GM19463 (cell line): ENCODE measurements around the gene BCL10.

Source experiments
- ATAC-seq: cut with Tn5 transposase; IDR thresholded peaks from one replicate; pipeline ENCODE4 v1.9.1; 2021; ENCODE audit warnings: mild to moderate bottlenecking, moderate library complexity; ENCODE audit not compliant: unreplicated experiment

The BCL10 gene

GRCh38 chr1:85300140-85300539, 23.7 kb upstream of the BCL10 start:
- no peak for ATAC-seq

GRCh38 chr1:85297855-85298629, 21.6 kb upstream of the BCL10 start:
- ATAC-seq: peak; percentile 97

DNA sequence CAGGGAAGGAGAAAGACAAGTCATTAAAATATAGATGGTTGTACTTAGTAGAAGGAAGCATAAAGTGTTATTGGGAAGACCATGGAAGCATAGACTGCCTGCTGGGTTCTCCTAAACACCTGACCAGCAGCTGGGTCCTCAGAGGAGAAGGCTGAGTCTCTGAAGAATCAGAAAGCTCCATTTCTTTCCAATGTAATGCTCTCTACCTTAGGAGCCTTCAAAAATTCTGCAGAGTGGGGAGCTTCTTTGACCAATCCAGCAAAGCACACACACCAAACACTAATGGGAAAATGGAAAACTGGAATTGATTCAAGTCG, 21.1 kb upstream of the BCL10 start:
- ATAC-seq: no peak

GRCh38 chr1:85296980-85297379, 20.5 kb upstream of the BCL10 start:
- ATAC-seq: no peak

GRCh38 chr1:85295654-85296053, 19.2 kb upstream of the BCL10 start:
- ATAC-seq: no peak

DNA sequence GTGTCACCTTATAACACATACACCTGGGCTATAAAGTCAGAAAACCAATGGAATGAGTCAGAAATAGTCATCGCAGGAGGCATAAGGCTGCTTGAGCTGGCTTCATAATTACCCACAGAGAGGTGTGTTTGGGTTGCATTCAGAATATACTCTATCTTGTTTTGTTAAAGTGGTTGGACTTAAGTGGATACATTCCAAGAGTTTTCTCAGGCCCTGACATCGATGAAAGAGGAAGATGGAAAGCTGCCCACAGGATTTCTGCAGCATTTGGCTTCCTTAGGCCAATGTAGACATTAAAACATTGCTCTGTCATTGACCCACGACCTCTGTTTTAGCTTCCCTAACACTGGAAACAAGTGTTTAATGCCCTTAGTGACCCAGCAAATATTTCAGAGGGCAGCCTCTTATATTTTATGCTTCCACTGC, 18.6 kb upstream of the BCL10 start:
- ATAC-seq: no peak

GRCh38 chr1:85290826-85291225, 14.4 kb upstream of the BCL10 start:
- ATAC-seq: no peak

DNA sequence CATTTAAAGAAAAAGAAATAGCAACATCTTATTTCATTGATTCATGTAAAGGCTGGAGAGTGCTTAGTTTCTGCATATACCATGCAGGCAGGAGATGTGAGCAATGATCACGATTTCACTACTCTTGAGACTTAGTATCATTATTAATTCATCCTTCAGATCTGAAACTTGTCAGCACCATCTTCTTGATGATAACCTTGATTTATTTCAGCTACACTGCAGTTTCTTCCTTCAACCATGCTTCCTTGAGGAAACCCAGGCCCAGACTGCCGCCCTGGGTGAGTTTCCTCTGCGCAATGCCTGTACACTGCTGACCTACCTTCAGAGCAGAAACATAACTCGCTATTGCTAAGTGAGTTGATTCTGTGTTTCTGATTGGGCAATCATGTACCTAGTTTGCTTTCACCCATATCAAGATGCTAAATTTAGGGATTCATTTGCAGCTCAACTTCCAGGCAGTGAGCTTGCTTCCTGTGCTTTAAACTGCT, 13.5 kb upstream of the BCL10 start:
- ATAC-seq: peak; percentile 62

DNA sequence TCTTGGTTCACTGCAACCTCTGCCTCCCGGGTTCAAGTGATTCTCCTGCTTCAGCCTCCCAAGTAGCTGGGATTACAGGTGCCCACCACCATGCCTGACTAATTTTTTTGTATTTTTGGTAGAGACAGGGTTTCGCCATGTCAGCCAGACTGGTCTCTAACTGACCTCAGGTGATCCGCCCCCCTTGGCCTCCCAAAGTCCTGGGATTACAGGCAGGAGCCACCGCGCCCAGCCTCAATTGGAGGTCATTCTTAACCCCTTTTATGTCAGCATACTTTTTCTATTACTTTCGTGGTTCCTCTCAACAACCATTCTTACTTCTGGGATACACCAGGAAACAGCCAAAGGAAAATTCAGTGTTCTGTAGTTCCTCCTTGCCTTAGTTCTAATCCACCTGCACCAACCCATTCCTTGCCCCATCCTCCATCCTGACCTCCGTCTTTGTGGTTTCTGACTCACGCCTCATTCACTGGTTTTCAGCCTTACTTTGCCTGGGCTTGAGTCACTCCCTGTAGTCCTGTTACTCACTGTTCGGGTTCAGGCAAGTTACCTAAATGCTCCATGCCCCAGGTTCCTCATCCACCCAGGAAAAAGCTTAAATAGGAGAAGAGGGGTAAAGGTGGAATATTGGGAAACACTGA, 12.9 kb upstream of the BCL10 start:
- peak; percentile 28 for ATAC-seq

DNA sequence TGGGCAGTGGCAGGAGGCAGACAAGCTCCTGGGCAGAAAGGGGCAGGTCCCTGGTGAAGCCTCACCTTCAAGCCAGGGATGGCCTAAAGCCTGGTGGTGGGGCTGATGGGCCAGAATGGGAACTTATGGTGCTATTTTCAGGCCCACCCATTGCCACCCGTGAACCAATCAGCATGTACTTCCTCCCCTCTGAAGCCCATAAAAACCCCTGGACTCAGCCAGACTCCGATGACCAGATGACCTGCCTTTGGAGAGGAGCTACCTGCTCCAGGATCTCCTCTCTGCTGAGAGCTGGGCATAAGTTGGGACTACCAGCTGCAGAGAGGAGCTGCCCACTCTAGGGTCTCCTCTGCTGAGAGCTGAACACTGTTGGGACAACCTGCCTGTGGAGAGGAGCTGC, 7.8 kb upstream of the BCL10 start:
- no peak for ATAC-seq

DNA sequence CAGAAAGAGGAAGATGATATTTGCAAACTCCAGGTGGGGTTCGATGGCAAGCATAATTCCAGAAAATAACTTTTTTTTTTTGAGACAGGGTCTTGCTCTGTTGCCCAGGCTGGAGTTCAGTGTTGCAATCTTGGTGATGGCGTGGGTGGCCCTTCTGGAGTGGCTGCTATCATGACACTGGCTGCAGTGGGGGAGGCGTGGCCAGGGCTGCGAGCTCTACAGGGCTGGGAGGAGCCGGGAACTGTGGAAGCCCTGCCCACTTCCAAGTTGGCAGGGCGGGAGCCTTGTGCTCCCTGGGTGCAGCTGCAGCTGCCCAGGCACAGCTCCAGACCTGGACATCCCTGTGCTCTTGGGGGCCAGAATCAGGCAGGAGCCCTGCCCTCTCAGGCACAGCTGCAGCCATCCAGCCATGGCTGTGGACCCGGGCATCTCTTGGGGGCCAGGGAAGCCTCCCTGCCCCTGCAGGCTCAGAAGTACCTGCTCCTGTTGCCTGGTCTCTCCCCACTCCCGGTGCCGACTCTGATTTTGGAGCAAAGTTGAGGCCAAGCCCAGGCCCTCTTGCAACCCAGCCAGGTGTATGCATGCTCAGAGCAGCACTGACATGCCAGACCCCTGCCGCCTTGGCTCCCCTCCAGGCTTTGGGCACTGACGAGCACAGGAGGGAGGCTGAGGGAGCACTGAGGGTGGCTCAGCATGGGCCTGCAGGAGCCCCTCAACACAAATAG, 7.2 kb upstream of the BCL10 start:
- no peak for ATAC-seq

DNA sequence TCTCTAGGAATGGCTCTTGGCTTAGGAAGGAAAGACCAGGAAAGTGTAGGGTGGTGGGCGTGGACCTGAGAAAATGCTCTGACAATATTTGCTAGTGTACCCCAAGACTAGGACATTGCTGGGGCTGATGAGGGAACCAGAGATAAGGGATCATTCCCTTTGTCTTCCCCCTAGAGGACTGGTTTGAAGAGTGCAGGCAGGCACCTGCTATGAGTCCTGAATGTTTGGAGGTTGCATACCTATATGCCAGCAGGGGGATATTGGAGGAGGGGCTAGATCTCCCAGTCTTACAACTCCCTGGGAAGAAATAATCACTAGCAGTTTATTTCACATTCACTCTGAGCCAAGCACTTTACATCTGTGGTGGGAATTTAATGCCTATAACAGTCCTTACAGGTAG, 6.0 kb upstream of the BCL10 start:
- ATAC-seq: no peak

DNA sequence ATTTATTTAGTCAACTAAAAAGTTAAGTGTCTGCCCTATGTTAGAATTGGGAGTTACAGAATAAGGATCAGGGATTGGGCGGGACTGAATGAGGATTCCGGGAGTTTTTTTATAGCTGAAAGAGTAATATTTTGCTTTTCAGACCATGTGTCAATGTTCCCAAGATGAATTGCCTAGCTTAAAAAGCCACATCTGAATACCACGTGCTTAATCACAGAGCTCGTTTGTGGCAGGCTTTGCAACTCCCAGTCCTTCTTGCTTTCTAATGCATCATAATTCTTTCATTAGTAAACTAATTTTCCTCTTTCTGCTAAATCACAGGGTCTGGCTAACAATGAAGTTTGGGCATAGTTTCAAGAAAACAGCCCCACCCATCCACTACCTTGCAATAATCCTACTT, 4.2 kb upstream of the BCL10 start:
- ATAC-seq: no peak

GRCh38 chr1:85279458-85280080, 3.1 kb upstream of the BCL10 start:
- ATAC-seq: no peak

DNA sequence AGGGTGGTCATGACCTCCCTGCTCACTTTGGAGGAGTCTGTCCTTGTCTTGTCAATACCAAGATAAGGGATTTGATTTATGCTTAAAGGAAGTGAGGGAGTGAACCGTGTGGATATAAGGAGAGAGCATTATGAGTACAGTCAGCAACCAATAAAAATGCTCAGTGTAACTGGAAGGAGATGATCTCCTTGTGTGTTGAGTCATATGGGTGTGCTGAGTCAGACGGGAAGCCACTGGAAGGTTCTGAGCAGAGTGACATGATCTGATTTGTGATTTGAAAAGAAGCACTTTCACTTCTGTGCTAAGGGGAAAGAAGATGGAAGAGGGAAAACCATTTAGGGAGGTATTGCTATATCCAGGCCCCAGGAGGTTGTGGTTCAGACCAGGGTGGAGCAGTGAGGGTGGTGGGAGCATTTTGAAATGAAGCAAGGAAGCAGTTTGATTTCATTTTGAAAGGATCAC, 2.5 kb upstream of the BCL10 start:
- peak; percentile 8 for ATAC-seq

- ATAC-seq: no peak
These were observed 1.4 kb upstream of the BCL10 start for GRCh38 chr1:85277802-85278201.

DNA sequence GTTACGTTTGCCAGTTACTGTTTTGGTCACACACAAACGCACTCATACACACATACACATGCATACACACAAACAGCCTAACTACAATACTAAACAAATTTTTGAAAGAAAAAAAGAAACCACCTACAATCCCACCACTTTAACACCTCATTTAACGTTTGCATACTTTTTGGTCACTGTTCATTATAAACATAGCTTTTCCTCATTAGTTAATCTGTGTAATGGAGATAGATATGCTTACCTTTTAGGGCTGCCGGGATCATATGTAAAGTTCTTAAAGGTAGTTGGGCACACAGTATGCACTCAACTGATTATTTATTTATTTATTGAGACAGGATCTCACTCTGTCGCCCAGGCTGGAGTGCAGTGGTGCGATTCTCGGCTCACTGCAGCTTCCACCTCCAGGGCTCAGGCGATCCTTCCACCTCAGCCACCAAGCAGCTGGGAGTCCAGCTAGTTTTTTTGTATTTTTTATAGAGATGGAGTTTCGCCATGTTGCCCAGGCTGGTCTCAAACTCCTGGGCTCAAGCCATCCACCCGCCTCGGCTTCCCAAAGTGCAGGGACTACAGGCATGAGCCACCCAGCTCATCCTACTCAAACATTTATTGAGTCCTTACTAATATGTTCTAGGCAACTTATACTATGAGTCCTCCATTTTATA, 677 bp upstream of the BCL10 start:
- ATAC-seq: no peak

GRCh38 chr1:85275701-85276214, 674 bp downstream of the BCL10 start:
- no peak for ATAC-seq

GRCh38 chr1:85274969-85275453, 1.4 kb downstream of the BCL10 start:
- no peak for ATAC-seq

- no peak for ATAC-seq
These were observed 3.0 kb downstream of the BCL10 start for GRCh38 chr1:85273397-85273796.
